Tibial artery (tissue), 4 donors: ENCODE results near the gene KYAT1.
"Not testable (repeated sequence)": the region's sequence is repeated elsewhere in the genome, so short reads cannot be mapped to it uniquely, and the experiment has no call there.

Source experiments
- DNase-seq, 2 donors: peaks; one replicate each; pipeline ENCODE4 v3.0.0-alpha.2; 2019
- H3K27ac ChIP-seq, 2 donors: fragments of 200-600 bp; sonication (generic) in 1 of 2; 1 replicate in 1 of 2; 2 replicates in 1 of 2; pipeline ENCODE4 v1.5.1; 2018 to 2019; ENCODE audit warnings: mild to moderate bottlenecking in 1 of 2
- H3K27me3 ChIP-seq, 2 donors: fragments of 200-600 bp; sonication (generic) in 1 of 2; one replicate each; pipeline versions ENCODE4 v1.5.1 to v1.6.0; 2016 to 2019
- H3K36me3 ChIP-seq, 3 donors: fragments of 200-600 bp; sonication (generic) in 2 of 3; one replicate each; pipeline ENCODE4 v1.5.1; 2016 to 2019; ENCODE audit warnings: mild to moderate bottlenecking in 2 of 3
- H3K4me1 ChIP-seq, 4 donors: fragments of 200-600 bp; sonication (generic) in 2 of 4; 1 replicate in 3 of 4; 2 replicates in 1 of 4; pipeline ENCODE4 v1.5.1; 2016 to 2019
- H3K4me3 ChIP-seq, 2 donors: fragments of 200-600 bp; sonication (generic) in 1 of 2; 1 replicate in 1 of 2; 2 replicates in 1 of 2; pipeline ENCODE4 v1.5.1; 2018 to 2019; ENCODE audit warnings: mild to moderate bottlenecking in 2 of 2
- H3K9me3 ChIP-seq, 3 donors: fragments of 200-600 bp; sonication (generic) in 1 of 3; one replicate each; pipeline ENCODE4 v1.5.1; 2016 to 2019
- CTCF ChIP-seq, 2 experiments: fragments of 200-600 bp in 1 of 2; fragments of 450-650 bp in 1 of 2; IDR thresholded peaks; one replicate each; pipeline ENCODE4 v1.5.1; 2017 to 2019; ENCODE audit warnings: antibody characterized with exemption in 2 of 2, mild to moderate bottlenecking in 1 of 2, moderate library complexity in 1 of 2
- intact Hi-C: fragments of 100-400 bp; cut with DNase I; formaldehyde crosslinking; loops from one replicate; pipeline ENCODE4 v1.15.0; 2023; ENCODE audit warnings: low total_unique reads

The KYAT1 gene

GRCh38 chr9:128802482-128802881 is 79.3 kb downstream of the KYAT1 start:
- DNase-seq = no peak
- intact Hi-C loops = no loop called here
- TF ChIP-seq CTCF (IDR thresholded peaks at IDR 0.05) = no peak
- no peaks in the 10 kb centered on the region for H3K27me3 ChIP-seq
- no peaks in the 10 kb centered on the region for H3K4me1 ChIP-seq
- no peaks in the 10 kb centered on the region for H3K9me3 ChIP-seq
- H3K4me3 ChIP-seq = no peak overlapping the region
- H3K27ac ChIP-seq = no peak overlapping the region
- peaks cover 65 to 100% (median 91%) of the 10 kb centered on the region in 3 donors for H3K36me3 ChIP-seq

- no peaks in the 10 kb centered on the region for H3K9me3 ChIP-seq
- peaks cover 56 to 99% (median 85%) of the 10 kb centered on the region in 3 donors for H3K36me3 ChIP-seq
- H3K27ac ChIP-seq = no peak overlapping the region
- TF ChIP-seq CTCF (IDR thresholded peaks at IDR 0.05) = no peak
- H3K4me3 ChIP-seq = no peak overlapping the region
- no peaks in the 10 kb centered on the region for H3K27me3 ChIP-seq
- no peaks in the 10 kb centered on the region for H3K4me1 ChIP-seq
- no peak for DNase-seq
- intact Hi-C loops = no loop called here
Measured at GRCh38 chr9:128800061-128800460, 81.7 kb downstream of the KYAT1 start.

- H3K27me3 ChIP-seq = no peaks in the 10 kb centered on the region
- H3K27ac ChIP-seq = no peak overlapping the region
- no peaks in the 10 kb centered on the region for H3K4me1 ChIP-seq
- no peak overlapping the region for H3K4me3 ChIP-seq
- no peak for DNase-seq
- TF ChIP-seq CTCF (IDR thresholded peaks at IDR 0.05) = no peak
- intact Hi-C loops = no loop called here
- H3K9me3 ChIP-seq = no peaks in the 10 kb centered on the region
- peaks cover 57 to 99% (median 89%) of the 10 kb centered on the region in 3 donors for H3K36me3 ChIP-seq
Measured at GRCh38 chr9:128798896-128799295, 82.9 kb downstream of the KYAT1 start.

- H3K9me3 ChIP-seq, intact Hi-C loops, DNase-seq, H3K27ac ChIP-seq, H3K4me1 ChIP-seq, H3K4me3 ChIP-seq, H3K27me3 ChIP-seq: not testable (repeated sequence)
- peaks cover 62 to 97% (median 86%) of the 10 kb centered on the region in 3 donors for H3K36me3 ChIP-seq
Measured at GRCh38 chr9:128794961-128795360, 86.8 kb downstream of the KYAT1 start.

- intact Hi-C loops = no loop called here
- Histone ChIP-seq H3K27ac (no peak overlapping the region), H3K4me1 (peaks cover under 1 to 8% (median 8%) of the 10 kb centered on the region in 4 donors), H3K27me3 (no peaks in the 10 kb centered on the region), H3K4me3 (no peak overlapping the region), H3K9me3 (no peaks in the 10 kb centered on the region), H3K36me3 (peaks cover 50 to 91% (median 67%) of the 10 kb centered on the region in 3 donors)
- DNase-seq = no peak
- TF ChIP-seq CTCF (IDR thresholded peaks at IDR 0.05) = no peak
Measured at GRCh38 chr9:128792978-128793686, 88.6 kb downstream of the KYAT1 start.

GRCh38 chr9:128792134-128792533 is 89.6 kb downstream of the KYAT1 start:
- no peaks in the 10 kb centered on the region for H3K9me3 ChIP-seq
- H3K4me1 ChIP-seq = peaks cover 6 to 14% (median 12%) of the 10 kb centered on the region in 4 donors
- intact Hi-C loops = no loop called here
- no peak for DNase-seq
- no peak overlapping the region for H3K4me3 ChIP-seq
- H3K27me3 ChIP-seq = no peaks in the 10 kb centered on the region
- H3K27ac ChIP-seq = no peak overlapping the region
- peaks cover 40 to 81% (median 57%) of the 10 kb centered on the region in 3 donors for H3K36me3 ChIP-seq
- TF ChIP-seq CTCF (IDR thresholded peaks at IDR 0.05) = no peak
